Measurements from ENCODE around the gene DUOX1.

Gene DUOX1

GRCh38 chr15:45106002-45106790 is 23.6 kb upstream of the DUOX1 start:
- DNase-seq (ENCODE audit: low spot score) = peak; percentile 49

GRCh38 chr15:45107941-45108630 is 21.7 kb upstream of the DUOX1 start:
- no peak for DNase-seq (ENCODE audit: low spot score)

GRCh38 chr15:45110256-45110820 is 19.5 kb upstream of the DUOX1 start:
- no peak for DNase-seq (ENCODE audit: low spot score)

- DNase-seq (ENCODE audit: low spot score) = no peak
Observed at GRCh38 chr15:45111390-45112142, 18.2 kb upstream of the DUOX1 start.

GRCh38 chr15:45112143-45112590 is 17.6 kb upstream of the DUOX1 start:
- no peak for DNase-seq (ENCODE audit: low spot score)

GRCh38 chr15:45112591-45113379 is 17.0 kb upstream of the DUOX1 start:
- DNase-seq (ENCODE audit: low spot score) = no peak

GRCh38 chr15:45113380-45113990 is 16.3 kb upstream of the DUOX1 start:
- no peak for DNase-seq (ENCODE audit: low spot score)

GRCh38 chr15:45114076-45114750 is 15.6 kb upstream of the DUOX1 start, which contains the start of the genes DUOX2 and DUOXA2:
TSS of gene DUOX2 (minus strand) at chr15:45114172. CDS start at chr15:45113411, 761 bp downstream.
TSS of gene DUOXA2 (plus strand) at chr15:45114326. CDS start at chr15:45114606, 280 bp downstream.
- no peak for DNase-seq (ENCODE audit: low spot score)

- DNase-seq (ENCODE audit: low spot score) = no peak
Observed at GRCh38 chr15:45114751-45115085, 15.1 kb upstream of the DUOX1 start.

- no peak for DNase-seq (ENCODE audit: low spot score)
Observed at GRCh38 chr15:45115312-45115820, 14.4 kb upstream of the DUOX1 start.

GRCh38 chr15:45116006-45116481 is 13.8 kb upstream of the DUOX1 start:
- no peak for DNase-seq (ENCODE audit: low spot score)

- no peak for DNase-seq (ENCODE audit: low spot score)
Observed at GRCh38 chr15:45116482-45117307, 13.1 kb upstream of the DUOX1 start.

- no peak for DNase-seq (ENCODE audit: low spot score)
Observed at GRCh38 chr15:45117308-45118130, 12.3 kb upstream of the DUOX1 start.

GRCh38 chr15:45118131-45118588 is 11.6 kb upstream of the DUOX1 start:
- DNase-seq (ENCODE audit: low spot score) = peak; percentile 88

GRCh38 chr15:45118996-45119395 is 10.8 kb upstream of the DUOX1 start:
- DNase-seq (ENCODE audit: low spot score) = no peak

GRCh38 chr15:45120081-45120972 is 9.5 kb upstream of the DUOX1 start:
- DNase-seq (ENCODE audit: low spot score) = no peak

- no peak for DNase-seq (ENCODE audit: low spot score)
Observed at GRCh38 chr15:45121020-45121419, 8.8 kb upstream of the DUOX1 start.
